H9 (cell line): ENCODE measurements around the gene CXCR5. TPM values are rescaled to one million over a fixed set of nuclear protein-coding genes. Genes with fewer than 3 reads are reported as not detected.

Experiments used
- DNase-seq: peaks from one replicate; pipeline ENCODE4 v3.0.0-alpha.2; 2017
- H2AFZ ChIP-seq: one replicate; pipeline ENCODE4 v1.6.1; 2013; ENCODE audit warnings: mild to moderate bottlenecking, low read length, control low read depth, moderate library complexity
- H2AK5ac ChIP-seq: 2 replicates; pipeline ENCODE4 v1.6.1; 2013; ENCODE audit warnings: low read length, control low read depth, mixed read lengths; ENCODE audit not compliant: insufficient read length
- H2BK120ac ChIP-seq: one replicate; pipeline ENCODE4 v1.6.1; 2013; ENCODE audit warnings: low read depth, mild to moderate bottlenecking, low read length, control low read depth, inconsistent platforms; ENCODE audit not compliant: poor library complexity, severe bottlenecking
- H2BK12ac ChIP-seq: 2 replicates; pipeline ENCODE4 v1.6.1; 2013; ENCODE audit warnings: low read length, control low read depth, mixed read lengths, low read depth; ENCODE audit not compliant: insufficient read length
- H2BK15ac ChIP-seq: 2 replicates; pipeline ENCODE4 v1.6.1; 2013; ENCODE audit warnings: low read depth, low read length, control low read depth
- H2BK20ac ChIP-seq: one replicate; pipeline ENCODE4 v1.6.1; 2013; ENCODE audit warnings: low read depth, mild to moderate bottlenecking, low read length, control low read depth, inconsistent platforms; ENCODE audit not compliant: poor library complexity, severe bottlenecking
- H2BK5ac ChIP-seq: 2 replicates; pipeline ENCODE4 v1.6.1; 2013; ENCODE audit warnings: low read length, control low read depth, mixed read lengths; ENCODE audit not compliant: insufficient read length
- H3K14ac ChIP-seq: 2 replicates; pipeline ENCODE4 v1.6.1; 2013; ENCODE audit warnings: low read length, control low read depth; ENCODE audit not compliant: insufficient read depth
- H3K18ac ChIP-seq: 2 replicates; pipeline ENCODE4 v1.6.1; 2013; ENCODE audit warnings: low read depth, mild to moderate bottlenecking, mixed read lengths, low read length, control low read depth; ENCODE audit not compliant: insufficient read length
- H3K23ac ChIP-seq: 2 replicates; pipeline ENCODE4 v1.6.1; 2013; ENCODE audit warnings: low read length, control low read depth, mixed read lengths, low read depth; ENCODE audit not compliant: insufficient read length
- H3K23me2 ChIP-seq: 2 replicates; pipeline ENCODE4 v1.6.1; 2013; ENCODE audit warnings: low read depth, mild to moderate bottlenecking, mixed read lengths, low read length, control low read depth; ENCODE audit not compliant: insufficient read length, poor library complexity, severe bottlenecking
- H3K27ac ChIP-seq: 2 replicates; pipeline ENCODE4 v1.5.1; 2013; ENCODE audit warnings: low read length, control low read depth, mixed read lengths, low read depth; ENCODE audit not compliant: insufficient read length
- H3K27me3 ChIP-seq: 2 replicates; pipeline ENCODE4 v1.6.1; 2013; ENCODE audit warnings: low read length, control low read depth, inconsistent platforms; ENCODE audit not compliant: insufficient read depth
- H3K4ac ChIP-seq: 2 replicates; pipeline ENCODE4 v1.6.1; 2013; ENCODE audit warnings: low read depth, mild to moderate bottlenecking, control low read depth, inconsistent platforms, low read length, moderate library complexity
- H3K4me1 ChIP-seq: 2 replicates; pipeline ENCODE4 v1.6.1; 2013; ENCODE audit warnings: low read length, control low read depth, inconsistent platforms; ENCODE audit not compliant: insufficient read depth
- H3K4me2 ChIP-seq: 2 replicates; pipeline ENCODE4 v1.6.1; 2013; ENCODE audit warnings: low read length, control low read depth, mixed read lengths; ENCODE audit not compliant: insufficient read length, insufficient read depth
- H3K56ac ChIP-seq: 2 replicates; pipeline ENCODE4 v1.6.1; 2013; ENCODE audit warnings: low read depth, mild to moderate bottlenecking, mixed read lengths, low read length, control low read depth; ENCODE audit not compliant: insufficient read length
- H3K79me1 ChIP-seq: 2 replicates; pipeline ENCODE4 v1.6.1; 2013; ENCODE audit warnings: low read depth, mild to moderate bottlenecking, moderate library complexity, low read length, control low read depth, inconsistent platforms; ENCODE audit not compliant: insufficient read depth, poor library complexity, severe bottlenecking
- H3K79me2 ChIP-seq: 2 replicates; pipeline ENCODE4 v1.6.1; 2013; ENCODE audit warnings: low read length, control low read depth, inconsistent platforms; ENCODE audit not compliant: insufficient read depth
- H3K9ac ChIP-seq: 2 replicates; pipeline ENCODE4 v1.6.1; 2013; ENCODE audit warnings: low read length, control low read depth, mixed read lengths; ENCODE audit not compliant: insufficient read length; ENCODE audit errors: extremely low read depth
- H3K9me3 ChIP-seq: one replicate; pipeline ENCODE4 v1.6.1; 2013; ENCODE audit warnings: low read depth, low read length, inconsistent platforms; ENCODE audit not compliant: control insufficient read depth
- H3T11ph ChIP-seq: one replicate; pipeline ENCODE4 v1.6.1; 2013; ENCODE audit warnings: mild to moderate bottlenecking, low read length, control low read depth, inconsistent platforms
- H4K20me1 ChIP-seq: one replicate; pipeline ENCODE4 v1.6.1; 2013; ENCODE audit not compliant: control insufficient read depth, insufficient read length, insufficient read depth
- H4K5ac ChIP-seq: 2 replicates; pipeline ENCODE4 v1.6.1; 2013; ENCODE audit warnings: low read depth, mild to moderate bottlenecking, mixed read lengths, low read length, control low read depth; ENCODE audit not compliant: insufficient read length
- H4K8ac ChIP-seq: replicated peaks from 2 replicates; pipeline ENCODE4 v1.6.1; 2013; ENCODE audit warnings: low read length, control low read depth, mixed read lengths, low read depth; ENCODE audit not compliant: insufficient read length
- H4K91ac ChIP-seq: 2 replicates; pipeline ENCODE4 v1.6.1; 2013; ENCODE audit warnings: low read depth, mild to moderate bottlenecking, moderate library complexity, mixed read lengths, low read length, control low read depth; ENCODE audit not compliant: insufficient read length
- H3K27ac Mint-ChIP-seq, 3 experiments: 2 replicates in 2 of 3; 3 replicates in 1 of 3; pipeline ENCODE4 v1.8.0; 2020 to 2021; ENCODE audit warnings: mixed read lengths in 3 of 3, mild to moderate bottlenecking in 1 of 3, moderate library complexity in 1 of 3
- H3K27me3 Mint-ChIP-seq: 2 replicates; pipeline ENCODE4 v1.8.0; 2021; ENCODE audit warnings: low read depth, mild to moderate bottlenecking, moderate library complexity, mixed read lengths
- H3K36me3 Mint-ChIP-seq, 3 experiments: 2 replicates in 2 of 3; 3 replicates in 1 of 3; pipeline ENCODE4 v1.8.0; 2020 to 2021; ENCODE audit warnings: low read depth in 3 of 3, mixed read lengths in 3 of 3; ENCODE audit not compliant: insufficient read depth in 1 of 3
- H3K4me1 Mint-ChIP-seq, 2 experiments: 2 replicates each; pipeline ENCODE4 v1.8.0; 2020; ENCODE audit warnings: mixed read lengths in 2 of 2
- H3K4me3 Mint-ChIP-seq, 2 experiments: 2 replicates in 1 of 2; 3 replicates in 1 of 2; pipeline ENCODE4 v1.8.0; 2020 to 2021; ENCODE audit warnings: mild to moderate bottlenecking in 2 of 2, mixed read lengths in 2 of 2, moderate library complexity in 1 of 2
- H3K9me3 Mint-ChIP-seq, 2 experiments: 2 replicates in 1 of 2; 3 replicates in 1 of 2; pipeline ENCODE4 v1.8.0; 2020; ENCODE audit warnings: mild to moderate bottlenecking in 2 of 2, mixed read lengths in 2 of 2, moderate library complexity in 1 of 2
- CTCF ChIP-seq: fragments of 200-600 bp; sonication (generic); conservative IDR thresholded peaks from 3 replicates; pipeline ENCODE4 v1.8.0; 2021; ENCODE audit warnings: antibody characterized with exemption, mild to moderate bottlenecking
- WGBS: extraction: QIAGEN DNeasy Blood & Tissue Kit; methylation state at CpG from one replicate; pipeline ENCODE4 v1.1.7; 2013; ENCODE audit warnings: missing lambda C conversion rate, low lambda C conversion rate, mixed read lengths; ENCODE audit not compliant: insufficient read length; ENCODE audit errors: extremely low coverage; 5-methylcytosine and 5-hydroxymethylcytosine counted together
- total RNA-seq: library from RNA; stranded (reverse); gene quantifications from 2 replicates; pipeline ENCODE4 v1.2.1, GENCODE V29; 2021

CXCR5 gene
- total RNA-seq, 1 experiment from 2014 or later = 0.07 TPM

GRCh38 chr11:118846181-118846935 lies 37.3 kb upstream of the CXCR5 start:
- Histone ChIP-seq H2BK15ac (no peak overlapping the region), H2AK5ac (no peak overlapping the region), H2BK12ac (no peak overlapping the region), H3K4me1 (peaks cover 4% of the 10 kb centered on the region; the same call in 1 of the 2 replicates), H2BK5ac (no peak overlapping the region), H3K4ac (no peak overlapping the region), H3K27ac (no peak overlapping the region), H2AFZ (no peak overlapping the region), H3K23ac (no peak overlapping the region), H3K18ac (no peak overlapping the region), H3K9me3 (no peaks in the 10 kb centered on the region), H4K20me1 (no peaks in the 10 kb centered on the region), H3K14ac (no peak overlapping the region), H4K8ac (no peak overlapping the region), H3K23me2 (no peaks in the 10 kb centered on the region), H3K4me2 (no peak overlapping the region), H2BK120ac (no peak overlapping the region), H2BK20ac (no peak overlapping the region), H3K27me3 (no peaks in the 10 kb centered on the region), H3K9ac (no peak overlapping the region), H3T11ph (no peak overlapping the region), H4K91ac (no peak overlapping the region), H3K79me1 (no peaks in the 10 kb centered on the region), H4K5ac (no peak overlapping the region), H3K79me2 (no peaks in the 10 kb centered on the region), H3K56ac (no peak overlapping the region)
- H3K4me1 Mint-ChIP-seq = peaks cover 13 to 17% of the 10 kb centered on the region in 2 experiments
- peak overlapping the region in 1 of 2 experiments; percentile 32; a peak in 1 of 5 replicates for H3K4me3 Mint-ChIP-seq
- no peaks in the 10 kb centered on the region for H3K9me3 Mint-ChIP-seq
- H3K27me3 Mint-ChIP-seq = no peaks in the 10 kb centered on the region
- H3K36me3 Mint-ChIP-seq = no peaks in the 10 kb centered on the region
- DNase-seq = peak; percentile 70
- H3K27ac Mint-ChIP-seq = peak overlapping the region in 2 of 3 experiments; percentile 7 to 21; a peak in 3 of 7 replicates
- TF ChIP-seq CTCF = no peak
- WGBS = no CpG with 5 or more reads among the region's 3 CpGs
